GM12872 (cell line): ENCODE results near the gene OSBPL7.

Experiments
- CTCF ChIP-seq: IDR thresholded peaks from 3 replicates; pipeline ENCODE4 v1.5.1; 2011; ENCODE audit warnings: low read depth, mild to moderate bottlenecking, low read length, moderate library complexity; ENCODE audit not compliant: insufficient read depth

The OSBPL7 gene

GRCh38 chr17:47789611-47790561 is 31.7 kb downstream of the OSBPL7 start:
- peak; percentile 50; the same call in 2 of the 3 replicates for TF ChIP-seq CTCF

- TF ChIP-seq CTCF, result no peak
Measured at GRCh38 chr17:47785538-47786123, 36.0 kb downstream of the OSBPL7 start.

- no peak for TF ChIP-seq CTCF
Measured at GRCh38 chr17:47781397-47781796, 40.2 kb downstream of the OSBPL7 start.

GRCh38 chr17:47778184-47778635 is 43.4 kb downstream of the OSBPL7 start:
- TF ChIP-seq CTCF, result no peak

- peak; percentile 81 for TF ChIP-seq CTCF
Measured at GRCh38 chr17:47776330-47777197, 45.0 kb downstream of the OSBPL7 start.

GRCh38 chr17:47774987-47775580 is 46.5 kb downstream of the OSBPL7 start:
- TF ChIP-seq CTCF, result no peak
